Endothelial cell (in vitro differentiated cells): Measurements from ENCODE around the gene MEF2A. TPM values are rescaled to one million over a fixed set of nuclear protein-coding genes. Genes with fewer than 3 reads are reported as not detected.

Source experiments
- DNase-seq: peaks from one replicate; pipeline ENCODE4 v3.0.0; 2021; ENCODE audit warnings: low spot score
- H3K27ac Mint-ChIP-seq: one replicate; pipeline ENCODE4 v1.8.0; 2021; ENCODE audit warnings: mixed read lengths, inconsistent platforms; ENCODE audit not compliant: unreplicated experiment
- H3K27me3 Mint-ChIP-seq: one replicate; pipeline ENCODE4 v1.8.0; 2021; ENCODE audit warnings: mild to moderate bottlenecking, moderate library complexity, mixed read lengths, inconsistent platforms; ENCODE audit not compliant: unreplicated experiment
- H3K36me3 Mint-ChIP-seq: one replicate; pipeline ENCODE4 v1.8.0; 2021; ENCODE audit warnings: mild to moderate bottlenecking, low read depth, mixed read lengths, inconsistent platforms; ENCODE audit not compliant: unreplicated experiment
- H3K4me1 Mint-ChIP-seq: one replicate; pipeline ENCODE4 v1.8.0; 2021; ENCODE audit warnings: mild to moderate bottlenecking, mixed read lengths, inconsistent platforms; ENCODE audit not compliant: unreplicated experiment
- H3K4me3 Mint-ChIP-seq: one replicate; pipeline ENCODE4 v1.8.0; 2021; ENCODE audit warnings: mild to moderate bottlenecking, mixed read lengths, inconsistent platforms; ENCODE audit not compliant: unreplicated experiment
- H3K9me3 Mint-ChIP-seq: one replicate; pipeline ENCODE4 v1.8.0; 2021; ENCODE audit warnings: mixed read lengths, inconsistent platforms; ENCODE audit not compliant: unreplicated experiment
- CTCF ChIP-seq: fragments of 200-600 bp; sonication (generic); IDR thresholded peaks from one replicate; pipeline ENCODE4 v1.5.0; 2021; ENCODE audit warnings: antibody characterized with exemption; ENCODE audit not compliant: unreplicated experiment
- total RNA-seq: library from RNA; stranded (reverse); fragmentation: NEBNext Ultra II Directional; extraction: Animal tissue kit (Norgen Biotek cat#: 25700); gene quantifications from one replicate; pipeline ENCODE4 v1.2.1, GENCODE V29; 2021; ENCODE audit not compliant: unreplicated experiment

Gene MEF2A
- total RNA-seq, 1 donor from 2014 or later = 43.5 TPM

- Mint-ChIP-seq H3K4me1 (peaks cover 23% of the 10 kb centered on the region), H3K27me3 (peaks cover 10% of the 10 kb centered on the region), H3K9me3 (no peaks in the 10 kb centered on the region), H3K4me3 (peak overlapping the region; percentile 32), H3K27ac (no peak overlapping the region), H3K36me3 (peaks cover 26% of the 10 kb centered on the region)
- no peak for TF ChIP-seq CTCF
- no peak for DNase-seq
Observed at GRCh38 chr15:99721104-99721778, 155.5 kb downstream of the MEF2A start.

GRCh38 chr15:99721896-99722295 is 156.1 kb downstream of the MEF2A start:
- Mint-ChIP-seq H3K4me3 (no peak overlapping the region), H3K27ac (no peak overlapping the region), H3K27me3 (peaks cover 14% of the 10 kb centered on the region), H3K9me3 (no peaks in the 10 kb centered on the region), H3K36me3 (peaks cover 31% of the 10 kb centered on the region), H3K4me1 (peaks cover 23% of the 10 kb centered on the region)
- no peak for TF ChIP-seq CTCF
- DNase-seq = no peak

- no peak for DNase-seq
- Mint-ChIP-seq H3K27me3 (peaks cover 14% of the 10 kb centered on the region), H3K4me1 (peaks cover 23% of the 10 kb centered on the region), H3K36me3 (peaks cover 32% of the 10 kb centered on the region), H3K9me3 (no peaks in the 10 kb centered on the region), H3K27ac (no peak overlapping the region), H3K4me3 (peak overlapping the region; percentile 5)
- TF ChIP-seq CTCF = no peak
Observed at GRCh38 chr15:99722406-99722805, 156.6 kb downstream of the MEF2A start.

- peaks cover 8% of the 10 kb centered on the region for H3K27me3 Mint-ChIP-seq
- no peak overlapping the region for H3K27ac Mint-ChIP-seq
- no peak for DNase-seq
- H3K36me3 Mint-ChIP-seq = peaks cover 22% of the 10 kb centered on the region
- no peak overlapping the region for H3K4me3 Mint-ChIP-seq
- no peak for TF ChIP-seq CTCF
- H3K9me3 Mint-ChIP-seq = no peaks in the 10 kb centered on the region
- peaks cover 6% of the 10 kb centered on the region for H3K4me1 Mint-ChIP-seq
Observed at GRCh38 chr15:99726333-99726732, 160.5 kb downstream of the MEF2A start.

- Mint-ChIP-seq H3K9me3 (no peaks in the 10 kb centered on the region), H3K4me3 (peak overlapping the region; percentile 48), H3K36me3 (peaks cover 22% of the 10 kb centered on the region), H3K4me1 (peaks cover 9% of the 10 kb centered on the region), H3K27ac (no peak overlapping the region), H3K27me3 (peaks cover 8% of the 10 kb centered on the region)
- TF ChIP-seq CTCF = no peak
- DNase-seq = no peak
Observed at GRCh38 chr15:99727330-99727729, 161.5 kb downstream of the MEF2A start.
